ENCODE data around the gene PTPN23. TPM values are rescaled to one million over a fixed set of nuclear protein-coding genes. Genes with fewer than 3 reads are reported as not detected.

PTPN23 gene
- total and polyA plus RNA-seq, 2 experiments from 2014 or later: 11.9 to 20.5 TPM

GRCh38 chr3:47379411-47379899, 1.4 kb upstream of the PTPN23 start:
- no peaks in the 10 kb centered on the region for H3K9me2 ChIP-seq (replicated peaks; ENCODE audit: insufficient read depth)
- no peaks in the 10 kb centered on the region for H3K36me3 ChIP-seq (replicated peaks; ENCODE audit: insufficient read depth, low read depth)
- peak overlapping the region; percentile 31 for H3K4me3 ChIP-seq
- peaks cover 23% of the 10 kb centered on the region for H4K20me1 ChIP-seq (ENCODE audit: insufficient read depth, poor library complexity, severe bottlenecking)
- H2AFZ ChIP-seq: no peak overlapping the region
- no peaks in the 10 kb centered on the region for H3K9me3 ChIP-seq (ENCODE audit: low read depth)
- TF ChIP-seq EZH2phosphoT487 (IDR thresholded peaks at IDR 0.05; ENCODE audit: low read depth, severe bottlenecking, unreplicated experiment) (no peak), EZH2 (IDR thresholded peaks at IDR 0.05; ENCODE audit: borderline replicate concordance) (no peak)
- TF ChIP-seq, protein P1, sequence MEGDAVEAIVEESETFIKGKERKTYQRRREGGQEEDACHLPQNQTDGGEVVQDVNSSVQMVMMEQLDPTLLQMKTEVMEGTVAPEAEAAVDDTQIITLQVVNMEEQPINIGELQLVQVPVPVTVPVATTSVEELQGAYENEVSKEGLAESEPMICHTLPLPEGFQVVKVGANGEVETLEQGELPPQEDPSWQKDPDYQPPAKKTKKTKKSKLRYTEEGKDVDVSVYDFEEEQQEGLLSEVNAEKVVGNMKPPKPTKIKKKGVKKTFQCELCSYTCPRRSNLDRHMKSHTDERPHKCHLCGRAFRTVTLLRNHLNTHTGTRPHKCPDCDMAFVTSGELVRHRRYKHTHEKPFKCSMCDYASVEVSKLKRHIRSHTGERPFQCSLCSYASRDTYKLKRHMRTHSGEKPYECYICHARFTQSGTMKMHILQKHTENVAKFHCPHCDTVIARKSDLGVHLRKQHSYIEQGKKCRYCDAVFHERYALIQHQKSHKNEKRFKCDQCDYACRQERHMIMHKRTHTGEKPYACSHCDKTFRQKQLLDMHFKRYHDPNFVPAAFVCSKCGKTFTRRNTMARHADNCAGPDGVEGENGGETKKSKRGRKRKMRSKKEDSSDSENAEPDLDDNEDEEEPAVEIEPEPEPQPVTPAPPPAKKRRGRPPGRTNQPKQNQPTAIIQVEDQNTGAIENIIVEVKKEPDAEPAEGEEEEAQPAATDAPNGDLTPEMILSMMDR (IDR thresholded peaks at IDR 0.05; ENCODE audit: poor library complexity): no peak
- H3K4me1 ChIP-seq (ENCODE audit: insufficient read depth): peaks cover 27% of the 10 kb centered on the region
- no peaks in the 10 kb centered on the region for H3K27me3 ChIP-seq
- peak overlapping the region; percentile 98 for H3K27ac ChIP-seq
- WGBS (ENCODE audit: low lambda C conversion rate, missing lambda C conversion rate): 69% methylated on average over 19 of the region's 19 CpGs
- peaks cover 51% of the 10 kb centered on the region for H3K79me2 ChIP-seq
- peak overlapping the region; percentile 90 for H3K4me2 ChIP-seq
- DNase-seq (ENCODE audit: low spot score): no peak

DNA sequence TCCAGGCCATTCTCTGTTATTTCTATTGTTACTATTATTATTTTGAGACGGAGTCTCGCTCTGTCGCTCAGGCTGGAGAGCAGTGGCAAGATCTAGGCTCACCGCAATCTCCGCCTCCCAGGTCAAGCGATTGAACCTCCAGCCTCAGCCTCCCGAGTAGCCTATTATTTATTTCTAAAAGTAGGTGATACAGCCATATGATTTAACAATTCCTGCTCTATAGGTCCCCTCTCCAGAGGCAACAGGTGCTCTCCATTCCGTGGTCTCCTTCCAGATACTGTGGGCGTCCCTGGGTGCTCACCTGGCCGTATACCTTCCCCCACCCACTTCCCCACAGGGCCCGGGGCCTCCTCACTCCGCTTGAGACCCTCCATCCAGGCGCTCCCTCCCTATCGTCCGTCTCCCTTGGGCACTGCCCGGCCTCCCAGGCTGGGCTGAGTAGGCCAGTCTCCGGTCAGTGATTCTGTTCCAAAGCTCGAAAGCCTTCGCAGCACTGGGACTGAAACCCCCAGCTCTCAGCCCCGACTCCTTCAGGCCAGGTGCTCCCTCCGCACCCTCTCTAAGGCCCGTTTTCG, 708 bp upstream of the PTPN23 start:
- no peaks in the 10 kb centered on the region for H3K9me2 ChIP-seq (replicated peaks; ENCODE audit: insufficient read depth)
- H3K4me1 ChIP-seq (ENCODE audit: insufficient read depth): peaks cover 27% of the 10 kb centered on the region
- no peaks in the 10 kb centered on the region for H3K27me3 ChIP-seq
- peaks cover 56% of the 10 kb centered on the region for H3K79me2 ChIP-seq
- peak overlapping the region; percentile 98 for H3K27ac ChIP-seq
- WGBS (ENCODE audit: low lambda C conversion rate, missing lambda C conversion rate): 10% methylated on average over 22 of the region's 23 CpGs
- DNase-seq (ENCODE audit: low spot score): no peak
- TF ChIP-seq EZH2 (IDR thresholded peaks at IDR 0.05; ENCODE audit: borderline replicate concordance): no peak
- H3K36me3 ChIP-seq (replicated peaks; ENCODE audit: insufficient read depth, low read depth): no peaks in the 10 kb centered on the region
- H2AFZ ChIP-seq: peak overlapping the region; percentile 38
- peak overlapping the region; percentile 31 for H3K4me3 ChIP-seq
- H4K20me1 ChIP-seq (ENCODE audit: insufficient read depth, poor library complexity, severe bottlenecking): peaks cover 25% of the 10 kb centered on the region
- H3K4me2 ChIP-seq: peak overlapping the region; percentile 90
- H3K9me3 ChIP-seq (ENCODE audit: low read depth): no peaks in the 10 kb centered on the region

DNA sequence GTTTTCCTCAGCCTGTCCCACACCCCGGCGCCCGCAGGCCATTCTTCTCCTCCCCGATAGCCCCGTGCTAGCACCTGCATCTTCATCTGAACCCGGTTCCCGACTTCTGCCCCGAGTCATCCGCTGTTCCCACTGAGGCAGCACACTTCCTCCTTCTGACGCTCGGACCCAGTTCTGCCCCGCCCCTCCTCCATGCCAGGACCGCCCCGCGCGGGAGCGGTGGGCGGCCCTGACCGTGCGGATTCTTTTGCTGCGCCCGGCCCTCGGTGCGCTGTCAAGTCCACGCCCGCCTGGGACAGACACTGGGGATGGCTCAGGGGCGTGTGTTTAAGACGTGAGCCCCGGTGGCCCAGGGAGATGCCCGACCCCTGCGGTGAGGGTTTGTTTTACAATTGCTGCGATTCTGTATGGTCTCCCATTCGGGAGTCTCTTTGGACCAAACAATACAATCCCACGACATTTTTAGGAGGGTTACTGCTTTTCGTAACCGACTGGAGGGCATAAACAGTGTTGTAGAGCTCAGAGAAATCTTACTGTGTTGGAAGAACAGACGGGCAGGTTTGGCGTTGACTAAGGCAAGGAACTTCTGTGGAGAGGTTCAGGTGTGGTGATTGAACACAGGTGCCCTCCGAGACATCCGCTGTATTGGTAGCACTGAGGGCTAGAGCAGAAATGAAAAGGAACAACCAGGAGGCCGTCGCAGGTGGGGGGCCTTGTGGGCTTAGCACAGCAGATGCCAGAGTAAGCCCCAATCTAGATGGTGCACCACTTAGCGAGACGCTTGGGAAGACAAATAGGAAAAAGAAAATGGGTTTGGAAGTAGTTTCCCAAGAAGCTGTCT, 716 bp downstream of the PTPN23 start:
- peak; percentile 96 for DNase-seq (ENCODE audit: low spot score)
- peaks cover 39% of the 10 kb centered on the region for H4K20me1 ChIP-seq (ENCODE audit: insufficient read depth, poor library complexity, severe bottlenecking)
- peak overlapping the region; percentile 98 for H3K4me2 ChIP-seq
- peak overlapping the region; percentile 65 for H3K4me3 ChIP-seq
- H3K9me2 ChIP-seq (replicated peaks; ENCODE audit: insufficient read depth): no peaks in the 10 kb centered on the region
- H3K4me1 ChIP-seq (ENCODE audit: insufficient read depth): peaks cover 32% of the 10 kb centered on the region
- H3K27ac ChIP-seq: peak overlapping the region; percentile 98
- no peaks in the 10 kb centered on the region for H3K9me3 ChIP-seq (ENCODE audit: low read depth)
- peaks cover 69% of the 10 kb centered on the region for H3K79me2 ChIP-seq
- peak overlapping the region; percentile 41 for H2AFZ ChIP-seq
- WGBS (ENCODE audit: low lambda C conversion rate, missing lambda C conversion rate): 7% methylated on average over 39 of the region's 44 CpGs
- TF ChIP-seq EZH2phosphoT487 (IDR thresholded peaks at IDR 0.05; ENCODE audit: low read depth, severe bottlenecking, unreplicated experiment) (no peak), EZH2 (IDR thresholded peaks at IDR 0.05; ENCODE audit: borderline replicate concordance) (no peak)
- TF ChIP-seq, protein P1 (IDR thresholded peaks at IDR 0.05; ENCODE audit: poor library complexity): no peak
- no peaks in the 10 kb centered on the region for H3K36me3 ChIP-seq (replicated peaks; ENCODE audit: insufficient read depth, low read depth)
- H3K27me3 ChIP-seq: no peaks in the 10 kb centered on the region

GRCh38 chr3:47384425-47384824, 3.6 kb downstream of the PTPN23 start:
- Histone ChIP-seq H3K4me1 (ENCODE audit: insufficient read depth) (peaks cover 26% of the 10 kb centered on the region), H3K79me2 (peaks cover 82% of the 10 kb centered on the region)

More at GRCh38 chr3:47384425-47384824, 3.6 kb downstream of the PTPN23 start:
- no peak overlapping the region for H3K4me2 ChIP-seq
- no peak for DNase-seq (ENCODE audit: low spot score)
- WGBS (ENCODE audit: low lambda C conversion rate, missing lambda C conversion rate): 90% methylated on average over 4 of the region's 4 CpGs
- peaks cover 56% of the 10 kb centered on the region for H4K20me1 ChIP-seq (ENCODE audit: insufficient read depth, poor library complexity, severe bottlenecking)
- TF ChIP-seq EZH2 (IDR thresholded peaks at IDR 0.05; ENCODE audit: borderline replicate concordance) (no peak), EZH2phosphoT487 (IDR thresholded peaks at IDR 0.05; ENCODE audit: low read depth, severe bottlenecking, unreplicated experiment) (no peak)
- TF ChIP-seq, protein P1 (IDR thresholded peaks at IDR 0.05; ENCODE audit: poor library complexity): no peak
- no peaks in the 10 kb centered on the region for H3K27me3 ChIP-seq
- H3K9me2 ChIP-seq (replicated peaks; ENCODE audit: insufficient read depth): no peaks in the 10 kb centered on the region
- H3K9me3 ChIP-seq (ENCODE audit: low read depth): no peaks in the 10 kb centered on the region
- H3K4me3 ChIP-seq: no peak overlapping the region
- H3K27ac ChIP-seq: peak overlapping the region; percentile 63
- no peaks in the 10 kb centered on the region for H3K36me3 ChIP-seq (replicated peaks; ENCODE audit: insufficient read depth, low read depth)
- H2AFZ ChIP-seq: no peak overlapping the region
